NK-92 (cell line): ENCODE data around the gene SALL4.
"Not testable (repeated sequence)": the region's sequence is repeated elsewhere in the genome, so short reads cannot be mapped to it uniquely, and the experiment has no call there.

Experiments used
- DNase-seq: peaks from one replicate; lab custom pipeline; 2025; ENCODE audit not compliant: unreplicated experiment; lab: John Stamatoyannopoulos, UW

SALL4 gene

GRCh38 chr20:51802170-51802751, at the start of gene SALL4:
Gene SALL4 (minus strand): TSS chr20:51802521. CDS start chr20:51802408, 113 bp downstream.
- DNase-seq, result no peak

GRCh38 chr20:51848346-51848745, 46.0 kb upstream of the SALL4 start:
- DNase-seq, result no peak

- DNase-seq, result no peak
Measured at GRCh38 chr20:51840865-51841264, 38.5 kb upstream of the SALL4 start.

GRCh38 chr20:51837876-51838420, 35.6 kb upstream of the SALL4 start:
- no peak for DNase-seq

GRCh38 chr20:51837436-51837835, 35.1 kb upstream of the SALL4 start:
- DNase-seq, result no peak

GRCh38 chr20:51833326-51833725, 31.0 kb upstream of the SALL4 start:
- DNase-seq, result no peak

- DNase-seq, result no peak
Measured at GRCh38 chr20:51832276-51832675, 30.0 kb upstream of the SALL4 start.

- no peak for DNase-seq
Measured at GRCh38 chr20:51831866-51832265, 29.5 kb upstream of the SALL4 start.

- no peak for DNase-seq
Measured at GRCh38 chr20:51830538-51830937, 28.2 kb upstream of the SALL4 start.

- no peak for DNase-seq
Measured at GRCh38 chr20:51828762-51829161, 26.4 kb upstream of the SALL4 start.

GRCh38 chr20:51826372-51826771, 24.1 kb upstream of the SALL4 start:
- DNase-seq, result no peak

- no peak for DNase-seq
Measured at GRCh38 chr20:51818479-51819008, 16.2 kb upstream of the SALL4 start.

- not testable (repeated sequence) for DNase-seq
Measured at GRCh38 chr20:51816856-51817255, 14.5 kb upstream of the SALL4 start.

GRCh38 chr20:51815383-51816076, 13.2 kb upstream of the SALL4 start:
- no peak for DNase-seq

- DNase-seq, result no peak
Measured at GRCh38 chr20:51812861-51813260, 10.5 kb upstream of the SALL4 start.

- DNase-seq, result no peak
Measured at GRCh38 chr20:51811514-51812128, 9.3 kb upstream of the SALL4 start.

GRCh38 chr20:51811042-51811355, 8.7 kb upstream of the SALL4 start:
- DNase-seq, result no peak

GRCh38 chr20:51810155-51811041, 8.1 kb upstream of the SALL4 start:
- DNase-seq, result no peak

- DNase-seq, result no peak
Measured at GRCh38 chr20:51807720-51808250, 5.5 kb upstream of the SALL4 start.

- no peak for DNase-seq
Measured at GRCh38 chr20:51804754-51805153, 2.4 kb upstream of the SALL4 start.
